Measurements from ENCODE around the gene BAAT.

BAAT gene

GRCh38 chr9:101383361-101383760, 1.4 kb downstream of the BAAT start:
- no peak for FAIRE-seq
- DNase-seq (ENCODE audit: insufficient read length, low spot score): no peak
- no peak for TF ChIP-seq PAX5 (IDR thresholded peaks at IDR 0.05; ENCODE audit: insufficient read depth, low read length, severe bottlenecking)
- no peak for TF ChIP-seq TAF1 (IDR thresholded peaks at IDR 0.05; ENCODE audit: low read depth, low read length)
- no peak for TF ChIP-seq POU2F2 (IDR thresholded peaks at IDR 0.05; ENCODE audit: low read depth, low read length)
- TF ChIP-seq POLR2A (IDR thresholded peaks at IDR 0.05; ENCODE audit: low read depth, low read length): no peak
- TF ChIP-seq POLR2AphosphoS5 (IDR thresholded peaks at IDR 0.05; ENCODE audit: low read depth, low read length): no peak
- TF ChIP-seq SPI1 (IDR thresholded peaks at IDR 0.05; ENCODE audit: low read depth, low read length): no peak

- DNase-seq (ENCODE audit: insufficient read length, low spot score): no peak
- TF ChIP-seq POLR2A (IDR thresholded peaks at IDR 0.05; ENCODE audit: low read depth, low read length): no peak
- TF ChIP-seq TAF1 (IDR thresholded peaks at IDR 0.05; ENCODE audit: low read depth, low read length): no peak
- TF ChIP-seq POLR2AphosphoS5 (IDR thresholded peaks at IDR 0.05; ENCODE audit: low read depth, low read length): no peak
- TF ChIP-seq POU2F2 (IDR thresholded peaks at IDR 0.05; ENCODE audit: low read depth, low read length): no peak
- no peak for TF ChIP-seq SPI1 (IDR thresholded peaks at IDR 0.05; ENCODE audit: low read depth, low read length)
- TF ChIP-seq PAX5 (IDR thresholded peaks at IDR 0.05; ENCODE audit: insufficient read depth, low read length, severe bottlenecking): no peak
- FAIRE-seq: no peak
These were observed 2.9 kb downstream of the BAAT start for GRCh38 chr9:101381833-101382342.

DNA sequence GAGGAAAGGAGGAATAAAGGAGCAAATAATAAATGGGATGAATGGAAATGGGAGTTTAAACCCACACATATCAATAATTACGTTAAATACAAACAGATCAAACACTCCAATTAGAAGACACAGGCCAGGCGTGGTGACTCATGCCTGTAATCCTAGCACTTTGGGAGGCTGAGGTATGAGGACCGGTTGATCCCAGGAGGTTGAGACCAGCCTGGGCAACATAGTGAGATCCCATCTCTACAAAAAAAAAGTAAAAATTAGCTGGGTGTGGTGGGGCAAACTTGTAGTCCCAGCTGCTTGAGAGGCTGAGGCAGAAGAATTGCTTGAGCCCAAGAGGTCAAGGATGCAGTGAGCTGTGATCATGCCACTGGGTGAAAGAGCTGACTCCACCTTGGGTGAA, 3.7 kb downstream of the BAAT start:
- DNase-seq (ENCODE audit: insufficient read length, low spot score) (no peak), FAIRE-seq (no peak)

GRCh38 chr9:101380295-101380694, 4.5 kb downstream of the BAAT start:
- TF ChIP-seq TAF1 (IDR thresholded peaks at IDR 0.05; ENCODE audit: low read depth, low read length): no peak
- TF ChIP-seq POU2F2 (IDR thresholded peaks at IDR 0.05; ENCODE audit: low read depth, low read length): no peak
- no peak for TF ChIP-seq POLR2AphosphoS5 (IDR thresholded peaks at IDR 0.05; ENCODE audit: low read depth, low read length)
- no peak for TF ChIP-seq POLR2A (IDR thresholded peaks at IDR 0.05; ENCODE audit: low read depth, low read length)
- TF ChIP-seq PAX5 (IDR thresholded peaks at IDR 0.05; ENCODE audit: insufficient read depth, low read length, severe bottlenecking): no peak
- no peak for TF ChIP-seq SPI1 (IDR thresholded peaks at IDR 0.05; ENCODE audit: low read depth, low read length)
- FAIRE-seq (no peak), DNase-seq (ENCODE audit: insufficient read length, low spot score) (no peak)

More for the DNA sequence above, 3.7 kb downstream of the BAAT start:
- TF ChIP-seq POU2F2 (IDR thresholded peaks at IDR 0.05; ENCODE audit: low read depth, low read length) (no peak), POLR2AphosphoS5 (IDR thresholded peaks at IDR 0.05; ENCODE audit: low read depth, low read length) (no peak), TAF1 (IDR thresholded peaks at IDR 0.05; ENCODE audit: low read depth, low read length) (no peak), PAX5 (IDR thresholded peaks at IDR 0.05; ENCODE audit: insufficient read depth, low read length, severe bottlenecking) (no peak), POLR2A (IDR thresholded peaks at IDR 0.05; ENCODE audit: low read depth, low read length) (no peak), SPI1 (IDR thresholded peaks at IDR 0.05; ENCODE audit: low read depth, low read length) (no peak)

- DNase-seq (ENCODE audit: insufficient read length, low spot score): no peak
- no peak for FAIRE-seq
- no peak for TF ChIP-seq TAF1 (IDR thresholded peaks at IDR 0.05; ENCODE audit: low read depth, low read length)
- TF ChIP-seq POLR2A (IDR thresholded peaks at IDR 0.05; ENCODE audit: low read depth, low read length): no peak
- no peak for TF ChIP-seq POLR2AphosphoS5 (IDR thresholded peaks at IDR 0.05; ENCODE audit: low read depth, low read length)
- TF ChIP-seq PAX5 (IDR thresholded peaks at IDR 0.05; ENCODE audit: insufficient read depth, low read length, severe bottlenecking): no peak
- no peak for TF ChIP-seq POU2F2 (IDR thresholded peaks at IDR 0.05; ENCODE audit: low read depth, low read length)
- no peak for TF ChIP-seq SPI1 (IDR thresholded peaks at IDR 0.05; ENCODE audit: low read depth, low read length)
These were observed 8.5 kb downstream of the BAAT start for GRCh38 chr9:101376111-101376848.

DNA sequence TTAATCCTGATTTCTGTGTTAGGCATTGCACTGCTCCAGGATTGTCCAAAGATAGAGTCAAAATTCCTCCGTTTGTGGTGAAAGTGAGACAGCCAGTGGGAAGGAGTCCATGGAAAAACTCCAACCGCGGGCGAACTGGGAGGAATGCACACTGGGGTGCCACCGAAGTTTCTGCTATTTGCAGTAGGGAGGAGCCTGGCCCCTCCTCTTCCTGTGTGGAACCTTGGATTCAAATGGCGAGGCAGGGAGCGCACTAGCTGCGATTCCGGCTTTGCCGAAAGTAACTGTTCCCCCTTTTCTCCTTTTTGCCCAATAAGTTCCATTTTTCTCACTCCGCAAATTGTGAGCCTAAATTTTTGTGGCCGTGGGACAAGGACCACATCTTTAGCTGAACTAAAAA, 9.3 kb downstream of the BAAT start:
- DNase-seq (ENCODE audit: insufficient read length, low spot score) (no peak), FAIRE-seq (no peak)
- TF ChIP-seq SPI1 (IDR thresholded peaks at IDR 0.05; ENCODE audit: low read depth, low read length) (no peak), PAX5 (IDR thresholded peaks at IDR 0.05; ENCODE audit: insufficient read depth, low read length, severe bottlenecking) (no peak), POU2F2 (IDR thresholded peaks at IDR 0.05; ENCODE audit: low read depth, low read length) (no peak), POLR2A (IDR thresholded peaks at IDR 0.05; ENCODE audit: low read depth, low read length) (no peak), POLR2AphosphoS5 (IDR thresholded peaks at IDR 0.05; ENCODE audit: low read depth, low read length) (no peak), TAF1 (IDR thresholded peaks at IDR 0.05; ENCODE audit: low read depth, low read length) (no peak)

DNA sequence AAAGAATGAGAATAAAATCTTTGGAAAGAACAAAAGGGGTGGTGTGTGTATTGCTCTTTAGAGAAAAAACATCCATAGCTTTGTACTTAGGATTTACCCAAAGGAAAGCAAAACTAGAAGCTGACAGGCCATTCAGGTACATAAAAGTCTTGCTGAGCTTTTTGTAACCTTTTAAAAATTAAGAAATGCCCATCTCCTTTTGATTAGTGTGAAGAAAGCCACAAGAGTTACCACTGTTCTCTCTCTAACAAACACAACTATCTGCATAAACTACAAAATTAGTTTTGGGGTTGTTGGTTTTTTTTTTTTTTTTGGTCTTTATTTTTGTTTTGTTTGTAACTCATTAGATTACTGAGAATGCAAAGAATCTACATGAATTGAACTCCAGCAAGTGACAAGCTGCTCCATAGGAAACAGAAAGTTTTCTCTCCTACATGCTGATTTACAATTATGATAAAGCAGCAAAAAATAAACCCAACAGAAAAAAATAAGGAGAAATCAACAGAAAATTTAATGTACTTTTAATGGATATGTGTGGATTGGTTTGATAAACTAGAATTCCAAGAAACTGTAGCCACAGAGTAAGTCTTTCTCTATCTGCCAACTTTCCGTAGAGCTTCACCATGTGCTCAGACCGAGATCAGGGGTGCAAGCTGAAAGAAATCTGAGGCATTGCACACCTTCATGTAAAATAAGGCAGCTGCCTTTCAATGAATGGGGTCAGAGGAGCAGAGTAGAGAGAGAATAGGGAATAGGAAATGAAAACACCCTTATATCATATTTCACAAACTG, 12.3 kb downstream of the BAAT start:
- DNase-seq (ENCODE audit: insufficient read length, low spot score) (no peak), FAIRE-seq (no peak)
- TF ChIP-seq SPI1 (IDR thresholded peaks at IDR 0.05; ENCODE audit: low read depth, low read length) (no peak), POLR2A (IDR thresholded peaks at IDR 0.05; ENCODE audit: low read depth, low read length) (no peak), TAF1 (IDR thresholded peaks at IDR 0.05; ENCODE audit: low read depth, low read length) (no peak), PAX5 (IDR thresholded peaks at IDR 0.05; ENCODE audit: insufficient read depth, low read length, severe bottlenecking) (no peak), POLR2AphosphoS5 (IDR thresholded peaks at IDR 0.05; ENCODE audit: low read depth, low read length) (no peak), POU2F2 (IDR thresholded peaks at IDR 0.05; ENCODE audit: low read depth, low read length) (no peak)

DNA sequence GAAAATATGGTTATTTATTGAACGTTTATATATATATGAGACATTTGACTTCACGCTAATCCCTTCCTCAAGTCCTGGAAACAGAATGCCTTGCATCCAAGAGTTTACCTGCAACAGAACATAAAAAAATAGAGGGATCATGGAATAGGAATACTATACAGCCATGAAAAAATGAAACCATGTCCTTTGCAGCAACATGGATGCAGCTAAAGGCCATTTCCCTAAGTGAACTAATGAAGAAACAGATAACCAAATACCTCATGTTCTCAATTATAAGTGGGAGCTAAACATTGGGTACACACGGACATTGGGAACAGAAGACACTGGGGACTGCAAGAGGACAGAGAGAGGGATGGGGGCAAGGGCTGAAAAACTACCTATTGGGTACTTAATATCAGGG, 13.0 kb downstream of the BAAT start:
- no peak for FAIRE-seq
- no peak for DNase-seq (ENCODE audit: insufficient read length, low spot score)
- TF ChIP-seq POU2F2 (IDR thresholded peaks at IDR 0.05; ENCODE audit: low read depth, low read length): no peak
- no peak for TF ChIP-seq SPI1 (IDR thresholded peaks at IDR 0.05; ENCODE audit: low read depth, low read length)
- no peak for TF ChIP-seq POLR2AphosphoS5 (IDR thresholded peaks at IDR 0.05; ENCODE audit: low read depth, low read length)
- TF ChIP-seq TAF1 (IDR thresholded peaks at IDR 0.05; ENCODE audit: low read depth, low read length): no peak
- TF ChIP-seq POLR2A (IDR thresholded peaks at IDR 0.05; ENCODE audit: low read depth, low read length): no peak
- TF ChIP-seq PAX5 (IDR thresholded peaks at IDR 0.05; ENCODE audit: insufficient read depth, low read length, severe bottlenecking): no peak
